Gastroesophageal sphincter (tissue), 3 donors: ENCODE data around the gene S1PR4.

Experiments used
- CTCF ChIP-seq, 4 experiments: fragments of 200-600 bp in 2 of 4; fragments of 450-650 bp in 2 of 4; sonication (generic) in 1 of 4; IDR thresholded peaks; one replicate each; pipeline ENCODE4 v1.5.1; 2017 to 2019; ENCODE audit warnings: antibody characterized with exemption in 4 of 4, mild to moderate bottlenecking in 2 of 4, moderate library complexity in 2 of 4
- EP300 ChIP-seq: sonication (generic); formaldehyde crosslinking; IDR thresholded peaks from one replicate; pipeline ENCODE4 v1.6.1; 2017; ENCODE audit warnings: antibody characterized with exemption, mild to moderate bottlenecking
- POLR2A ChIP-seq, 2 donors: fragments of 450-650 bp; IDR thresholded peaks; one replicate each; pipeline ENCODE4 v1.6.1; 2017; ENCODE audit warnings: antibody characterized with exemption in 2 of 2, mild to moderate bottlenecking in 2 of 2, moderate library complexity in 1 of 2
- POLR2AphosphoS5 ChIP-seq: sonication (generic); formaldehyde crosslinking; IDR thresholded peaks from one replicate; pipeline ENCODE4 v1.6.1; 2017; ENCODE audit warnings: antibody characterized with exemption

DNA sequence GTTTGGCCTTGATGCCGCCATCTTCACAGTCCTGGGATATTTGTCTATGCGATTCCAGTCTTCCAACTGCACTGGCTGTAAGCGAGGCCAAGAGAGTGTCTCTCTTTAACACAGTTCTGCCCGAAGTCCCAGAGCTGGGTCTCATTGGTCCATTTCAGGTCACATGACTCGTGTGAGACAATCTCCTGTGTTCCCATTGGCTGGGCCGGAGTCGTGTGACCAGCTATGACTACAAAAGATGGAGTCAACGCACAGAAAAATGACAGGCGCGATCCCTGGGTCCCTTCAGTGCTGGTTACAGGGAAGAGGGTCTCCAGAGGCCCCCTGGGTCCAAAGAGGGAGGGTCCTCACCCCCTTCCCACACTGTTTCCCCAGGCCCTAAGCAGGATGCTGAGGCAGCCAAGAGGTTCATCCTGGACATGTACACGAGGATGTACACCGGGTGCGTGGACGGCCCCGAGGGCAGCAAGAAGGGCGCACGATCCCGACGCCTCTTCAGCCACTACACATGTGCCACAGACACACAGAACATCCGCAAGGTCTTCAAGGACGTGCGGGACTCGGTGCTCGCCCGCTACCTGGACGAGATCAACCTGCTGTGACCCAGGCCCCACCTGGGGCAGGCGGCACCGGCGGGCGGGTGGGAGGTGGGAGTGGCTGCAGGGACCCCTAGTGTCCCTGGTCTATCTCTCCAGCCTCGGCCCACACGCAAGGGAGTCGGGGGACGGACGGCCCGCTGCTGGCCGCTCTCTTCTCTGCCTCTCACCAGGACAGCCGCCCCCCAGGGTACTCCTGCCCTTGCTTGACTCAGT is 15.9 kb upstream of the S1PR4 start:
- TF ChIP-seq CTCF (IDR thresholded peaks at IDR 0.05) (no peak), POLR2AphosphoS5 (no peak), POLR2A (IDR thresholded peaks at IDR 0.05) (no peak), EP300 (no peak)
